Nephron progenitor cell (in vitro differentiated cells): Measurements from ENCODE around the gene YJEFN3.

Experiments used
- DNase-seq: peaks from one replicate; pipeline ENCODE4 v3.0.0; 2021
- H3K27ac Mint-ChIP-seq: 2 replicates; pipeline ENCODE4 v1.8.0; 2021; ENCODE audit warnings: mild to moderate bottlenecking, moderate library complexity, mixed read lengths
- H3K27me3 Mint-ChIP-seq: 2 replicates; pipeline ENCODE4 v1.8.0; 2021; ENCODE audit warnings: mild to moderate bottlenecking, low read depth, mixed read lengths; ENCODE audit not compliant: poor library complexity
- H3K36me3 Mint-ChIP-seq: 2 replicates; pipeline ENCODE4 v1.8.0; 2021; ENCODE audit warnings: low read depth, mixed read lengths
- H3K4me1 Mint-ChIP-seq: 2 replicates; pipeline ENCODE4 v1.8.0; 2021; ENCODE audit warnings: mixed read lengths
- H3K4me3 Mint-ChIP-seq: 2 replicates; pipeline ENCODE4 v1.8.0; 2021; ENCODE audit warnings: mild to moderate bottlenecking, moderate library complexity, mixed read lengths
- H3K9me3 Mint-ChIP-seq: 2 replicates; pipeline ENCODE4 v1.8.0; 2021; ENCODE audit warnings: mild to moderate bottlenecking, moderate library complexity, mixed read lengths
- TF ChIP-seq, protein P1 (sequence below): fragments of 200-600 bp; sonication (generic); IDR thresholded peaks from 2 replicates; pipeline ENCODE4 v1.5.0; 2021; ENCODE audit warnings: antibody characterized with exemption

The YJEFN3 gene

DNA sequence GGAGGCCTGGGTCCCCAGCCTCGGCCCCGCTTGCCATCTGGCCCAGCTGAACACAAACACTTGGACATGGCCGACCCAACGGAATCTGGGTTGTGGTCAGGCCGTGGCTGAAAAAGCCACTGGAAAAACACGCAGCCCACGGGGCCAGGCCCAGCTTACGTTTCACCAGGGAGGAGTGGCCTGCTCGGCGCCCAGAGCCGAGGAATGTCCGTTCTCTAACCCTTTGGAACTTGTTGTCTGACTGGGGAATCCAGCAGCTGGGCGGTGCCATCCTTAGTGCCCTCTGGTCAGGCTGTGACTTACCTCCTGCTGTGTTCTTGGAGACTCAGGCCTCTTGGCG is 23.1 kb downstream of the YJEFN3 start:
- H3K4me3 Mint-ChIP-seq: no peak overlapping the region
- no peaks in the 10 kb centered on the region for H3K36me3 Mint-ChIP-seq
- TF ChIP-seq, protein P1, sequence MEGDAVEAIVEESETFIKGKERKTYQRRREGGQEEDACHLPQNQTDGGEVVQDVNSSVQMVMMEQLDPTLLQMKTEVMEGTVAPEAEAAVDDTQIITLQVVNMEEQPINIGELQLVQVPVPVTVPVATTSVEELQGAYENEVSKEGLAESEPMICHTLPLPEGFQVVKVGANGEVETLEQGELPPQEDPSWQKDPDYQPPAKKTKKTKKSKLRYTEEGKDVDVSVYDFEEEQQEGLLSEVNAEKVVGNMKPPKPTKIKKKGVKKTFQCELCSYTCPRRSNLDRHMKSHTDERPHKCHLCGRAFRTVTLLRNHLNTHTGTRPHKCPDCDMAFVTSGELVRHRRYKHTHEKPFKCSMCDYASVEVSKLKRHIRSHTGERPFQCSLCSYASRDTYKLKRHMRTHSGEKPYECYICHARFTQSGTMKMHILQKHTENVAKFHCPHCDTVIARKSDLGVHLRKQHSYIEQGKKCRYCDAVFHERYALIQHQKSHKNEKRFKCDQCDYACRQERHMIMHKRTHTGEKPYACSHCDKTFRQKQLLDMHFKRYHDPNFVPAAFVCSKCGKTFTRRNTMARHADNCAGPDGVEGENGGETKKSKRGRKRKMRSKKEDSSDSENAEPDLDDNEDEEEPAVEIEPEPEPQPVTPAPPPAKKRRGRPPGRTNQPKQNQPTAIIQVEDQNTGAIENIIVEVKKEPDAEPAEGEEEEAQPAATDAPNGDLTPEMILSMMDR: no peak

DNA sequence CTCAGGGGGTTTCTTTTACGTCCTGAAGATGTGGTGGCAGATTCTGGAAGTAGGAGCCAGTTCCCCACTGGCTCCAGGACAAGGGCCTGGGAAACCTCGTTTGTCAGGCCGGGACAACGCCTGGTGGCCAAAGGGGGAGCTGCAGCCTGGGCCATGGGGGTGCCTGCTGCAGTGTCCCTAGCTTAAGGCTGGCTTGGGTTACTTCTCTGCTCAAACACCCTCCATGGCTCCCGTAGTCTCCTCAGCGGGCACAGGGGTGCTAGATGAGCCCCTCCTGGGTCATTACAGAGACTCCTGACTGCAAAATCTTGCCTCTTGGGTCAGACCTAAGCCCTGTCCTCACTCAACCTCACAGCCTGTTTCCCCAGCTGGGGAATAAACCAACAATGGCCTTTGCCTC is 24.1 kb downstream of the YJEFN3 start:
- H3K4me1 Mint-ChIP-seq: peaks cover 21% of the 10 kb centered on the region
- H3K27me3 Mint-ChIP-seq: peaks cover 6% of the 10 kb centered on the region
- DNase-seq: peak; percentile 71
- no peak overlapping the region for H3K4me3 Mint-ChIP-seq
- H3K36me3 Mint-ChIP-seq: no peaks in the 10 kb centered on the region
- TF ChIP-seq, protein P1: peak; percentile 65
- no peak overlapping the region for H3K27ac Mint-ChIP-seq
- no peaks in the 10 kb centered on the region for H3K9me3 Mint-ChIP-seq

More for the DNA sequence above, 23.1 kb downstream of the YJEFN3 start:
- Mint-ChIP-seq H3K9me3 (no peaks in the 10 kb centered on the region), H3K4me1 (peaks cover 21% of the 10 kb centered on the region), H3K27ac (no peak overlapping the region), H3K27me3 (peaks cover 6% of the 10 kb centered on the region)
- DNase-seq: no peak

DNA sequence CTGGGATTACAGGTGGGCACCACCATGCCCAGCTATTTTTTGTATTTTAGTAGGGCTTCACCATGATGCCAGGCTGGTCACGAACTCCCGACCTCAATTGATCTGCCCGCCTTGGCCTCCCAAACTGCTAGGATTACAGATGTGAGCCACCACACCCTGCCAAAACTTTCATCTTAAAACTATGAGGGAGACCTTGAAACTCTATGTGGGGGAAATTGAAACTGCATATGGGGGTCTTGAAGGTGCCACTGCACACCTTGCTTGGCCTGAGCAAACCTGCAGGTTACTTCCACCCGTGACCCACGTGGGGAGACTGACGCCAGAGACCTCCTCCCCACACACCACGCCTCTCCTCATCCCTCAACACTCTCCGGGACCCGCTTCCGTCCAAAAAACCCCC is 25.0 kb downstream of the YJEFN3 start:
- no peak overlapping the region for H3K27ac Mint-ChIP-seq
- no peak overlapping the region for H3K4me3 Mint-ChIP-seq
- H3K27me3 Mint-ChIP-seq: peaks cover 6% of the 10 kb centered on the region
- H3K4me1 Mint-ChIP-seq: peaks cover 21% of the 10 kb centered on the region
- TF ChIP-seq, protein P1: no peak
- H3K36me3 Mint-ChIP-seq: no peaks in the 10 kb centered on the region
- no peak for DNase-seq
- no peaks in the 10 kb centered on the region for H3K9me3 Mint-ChIP-seq

DNA sequence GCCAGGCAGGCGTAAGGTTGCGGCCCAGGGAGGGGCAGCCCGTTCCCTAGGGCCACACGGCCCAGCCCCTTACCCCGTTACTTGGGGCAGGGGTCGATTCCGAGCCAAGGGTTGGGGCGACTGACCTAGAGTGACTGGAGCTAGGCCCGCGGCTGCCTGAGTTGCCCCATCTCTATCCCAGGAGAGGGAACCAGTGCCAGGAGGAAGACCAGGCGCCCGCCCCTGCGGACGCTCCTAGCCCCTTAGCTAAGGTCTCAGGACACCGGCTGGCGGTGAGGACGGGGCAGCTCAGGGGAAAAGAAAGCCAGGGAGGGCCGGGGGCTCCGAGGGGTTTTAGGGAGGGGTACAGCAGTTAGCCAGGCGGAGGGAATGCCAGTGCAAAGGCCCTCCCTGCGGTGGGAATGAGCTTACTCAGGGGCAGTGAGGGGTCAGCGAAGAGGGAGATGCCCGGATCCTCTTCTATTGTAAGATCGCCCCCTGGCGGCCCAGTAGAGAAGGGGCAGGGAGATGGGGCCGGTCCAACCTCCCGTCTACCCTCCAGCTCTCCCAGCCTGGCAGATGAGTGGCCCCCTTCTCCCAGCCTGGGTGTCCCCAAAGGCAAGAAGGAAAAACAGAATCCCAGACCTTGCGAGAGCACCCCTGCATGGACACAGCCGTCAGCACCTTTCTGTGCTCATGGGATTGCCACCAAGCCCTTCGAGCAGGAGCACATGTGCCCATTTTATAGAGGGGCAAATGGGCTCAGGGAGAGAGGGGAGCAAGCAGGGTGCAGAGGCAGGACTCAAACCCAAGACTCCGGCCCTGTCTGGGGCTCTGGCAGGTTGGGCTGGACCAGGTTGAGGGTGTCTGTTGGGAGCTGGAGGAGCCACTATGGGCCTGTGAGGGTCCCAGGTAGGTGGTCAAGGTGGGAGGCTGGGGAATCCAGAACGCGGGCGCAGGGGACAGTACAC is 25.6 kb downstream of the YJEFN3 start:
- peaks cover 3% of the 10 kb centered on the region for H3K27me3 Mint-ChIP-seq
- H3K4me3 Mint-ChIP-seq: no peak overlapping the region
- H3K27ac Mint-ChIP-seq: no peak overlapping the region
- TF ChIP-seq, protein P1: peak; percentile 79
- no peaks in the 10 kb centered on the region for H3K9me3 Mint-ChIP-seq
- peaks cover 16% of the 10 kb centered on the region for H3K4me1 Mint-ChIP-seq
- no peaks in the 10 kb centered on the region for H3K36me3 Mint-ChIP-seq
- peak; percentile 69 for DNase-seq

DNA sequence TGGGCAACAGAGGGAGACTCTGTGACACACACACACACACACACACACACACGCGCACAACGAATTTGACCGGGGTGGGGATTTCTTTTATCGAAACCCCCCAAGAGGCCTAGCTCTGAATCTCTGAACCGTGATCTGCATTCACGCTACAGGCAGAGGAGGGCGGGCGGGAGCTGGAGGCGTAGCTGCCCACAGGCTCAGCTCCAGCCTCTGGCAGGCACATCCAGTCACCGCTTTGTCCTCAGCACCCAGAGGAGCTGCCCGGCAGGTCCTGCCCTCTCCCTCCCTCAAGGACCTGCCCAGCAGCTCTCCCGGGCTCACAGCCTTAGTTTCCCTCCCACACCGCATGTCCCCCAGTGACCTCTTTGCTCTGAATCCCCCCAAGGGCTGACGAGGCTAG is 29.3 kb downstream of the YJEFN3 start:
- H3K27ac Mint-ChIP-seq: no peak overlapping the region
- DNase-seq: no peak
- H3K9me3 Mint-ChIP-seq: no peaks in the 10 kb centered on the region
- no peaks in the 10 kb centered on the region for H3K27me3 Mint-ChIP-seq
- TF ChIP-seq, protein P1: no peak
- no peak overlapping the region for H3K4me3 Mint-ChIP-seq
- H3K36me3 Mint-ChIP-seq: no peaks in the 10 kb centered on the region
- H3K4me1 Mint-ChIP-seq: peaks cover 12% of the 10 kb centered on the region

DNA sequence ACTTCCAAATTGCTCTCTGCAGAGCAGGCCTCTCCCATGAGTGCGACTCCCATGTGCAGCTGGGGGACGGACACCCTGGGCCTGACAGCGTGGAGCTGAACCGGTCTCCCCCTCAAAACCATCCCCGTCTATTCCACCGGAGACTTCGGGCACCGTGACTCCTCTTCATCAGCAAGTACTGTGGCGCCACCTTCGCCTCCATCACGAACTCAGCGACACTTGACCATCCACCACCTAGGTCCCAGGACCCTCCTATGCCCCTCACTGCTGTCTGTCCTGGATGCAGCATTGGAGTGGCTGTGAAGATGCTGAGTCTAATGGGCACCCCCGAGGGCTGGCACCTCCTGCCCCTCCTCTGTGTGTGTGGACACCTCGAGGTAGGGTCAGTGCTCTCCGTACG is 29.9 kb downstream of the YJEFN3 start:
- H3K4me3 Mint-ChIP-seq: no peak overlapping the region
- no peaks in the 10 kb centered on the region for H3K27me3 Mint-ChIP-seq
- DNase-seq: no peak
- no peaks in the 10 kb centered on the region for H3K36me3 Mint-ChIP-seq
- peaks cover 12% of the 10 kb centered on the region for H3K4me1 Mint-ChIP-seq
- no peaks in the 10 kb centered on the region for H3K9me3 Mint-ChIP-seq
- TF ChIP-seq, protein P1: no peak
- peak overlapping the region; percentile 40 for H3K27ac Mint-ChIP-seq
